ENCODE data around the gene CLEC2A. TPM values are rescaled to one million over a fixed set of nuclear protein-coding genes. Genes with fewer than 3 reads are reported as not detected.

The CLEC2A gene
- polyA plus RNA-seq, 6 donors from 2014 or later: not detected

DNA sequence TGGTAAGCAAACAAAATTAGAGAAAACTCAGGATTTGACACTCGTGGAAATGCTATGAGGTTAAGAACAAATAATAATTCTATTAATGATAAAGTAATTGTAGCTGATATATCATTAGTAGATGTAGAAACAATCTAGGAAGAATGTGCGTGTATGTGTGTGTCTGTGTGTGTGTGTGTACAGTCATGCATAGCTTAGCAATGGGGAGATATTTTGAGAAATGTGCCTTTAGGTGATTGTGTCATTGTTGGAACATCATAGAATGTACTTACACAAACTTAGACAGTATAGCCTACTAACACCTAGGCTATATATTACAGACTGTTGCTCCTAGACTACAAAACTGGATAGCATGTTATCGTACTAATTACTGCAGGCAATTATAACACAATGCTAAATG lies 5.3 kb downstream of the CLEC2A start:
- peaks cover 0 to 6% (median 5%) of the 10 kb centered on the region in 3 donors for H3K4me1 Mint-ChIP-seq
- no peak for ATAC-seq (ENCODE audit: low read depth in 2 of 2)
- no peak overlapping the region for H3K27ac Mint-ChIP-seq
- H3K9me3 Mint-ChIP-seq: no peaks in the 10 kb centered on the region
- DNase-seq: no peak
- H3K36me3 Mint-ChIP-seq: no peaks in the 10 kb centered on the region
- H3K4me3 Mint-ChIP-seq: no peak overlapping the region
- H3K27me3 Mint-ChIP-seq: peaks cover 0 to 4% (median 0%) of the 10 kb centered on the region in 3 donors

DNA sequence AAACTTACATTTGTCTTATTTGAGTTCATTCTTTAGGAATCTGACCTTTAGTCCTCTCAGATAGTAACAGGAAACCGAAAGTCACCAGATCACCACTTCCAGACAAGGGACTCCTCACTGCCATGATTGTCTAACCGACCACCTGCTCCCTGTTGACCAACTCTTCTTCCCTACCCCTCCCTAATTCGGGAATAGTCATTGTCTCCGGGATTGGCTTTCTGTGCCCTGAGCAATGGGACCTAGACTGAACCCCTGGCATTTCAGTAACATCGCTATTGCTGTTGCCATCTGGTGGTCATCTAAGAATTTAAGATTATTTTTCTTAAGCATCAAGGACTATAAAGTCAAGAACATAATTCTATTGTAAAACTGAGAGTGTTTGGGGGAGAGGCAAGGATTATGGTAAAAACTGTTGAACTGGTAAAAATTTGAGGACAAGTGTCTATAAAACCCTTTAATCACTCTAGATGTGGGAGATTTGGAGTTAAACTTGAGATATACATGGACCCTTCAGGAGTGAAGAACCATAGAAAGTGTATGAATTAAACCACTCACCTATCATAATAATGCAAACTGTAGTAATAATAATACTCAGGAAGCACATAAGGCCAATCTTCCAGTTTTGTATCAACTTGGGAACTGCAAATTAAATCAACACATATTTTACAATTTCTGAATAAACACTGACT lies 6.3 kb downstream of the CLEC2A start:
- Mint-ChIP-seq H3K4me1 (peaks cover 0 to 6% (median 5%) of the 10 kb centered on the region in 3 donors), H3K27ac (no peak overlapping the region), H3K36me3 (no peaks in the 10 kb centered on the region), H3K27me3 (peaks cover 1 to 4% (median 2%) of the 10 kb centered on the region in 3 donors), H3K9me3 (no peaks in the 10 kb centered on the region), H3K4me3 (peak overlapping the region in 6 of 8 donors; percentile 23 to 88 (median 64))
- peak; percentile 32 to 44 for ATAC-seq (ENCODE audit: low read depth in 2 of 2)
- peak; percentile 41 for DNase-seq

DNA sequence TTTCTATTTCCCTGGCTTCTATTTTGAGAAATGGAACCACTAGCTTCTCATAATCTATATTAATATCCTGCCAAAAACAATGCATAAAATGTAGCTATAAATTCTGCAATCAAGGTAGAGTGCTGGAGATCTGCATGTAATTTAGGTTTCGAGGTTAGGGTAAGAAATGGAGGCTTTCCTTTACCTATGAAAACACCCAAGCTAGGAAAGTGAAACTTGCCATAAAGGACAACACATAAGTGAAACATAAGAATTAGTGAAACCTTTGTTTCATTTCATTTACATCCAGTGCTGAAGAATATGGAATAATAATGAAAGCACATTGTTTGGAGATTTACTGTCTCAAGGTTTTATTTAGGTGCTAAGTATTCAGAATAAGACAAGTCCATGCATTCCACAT lies 9.7 kb downstream of the CLEC2A start:
- H3K27ac Mint-ChIP-seq: no peak overlapping the region
- H3K27me3 Mint-ChIP-seq: peaks cover 7 to 17% (median 9%) of the 10 kb centered on the region in 3 donors
- no peaks in the 10 kb centered on the region for H3K36me3 Mint-ChIP-seq
- peaks cover 0 to 6% (median 5%) of the 10 kb centered on the region in 3 donors for H3K4me1 Mint-ChIP-seq
- ATAC-seq (ENCODE audit: low read depth in 2 of 2) (no peak), DNase-seq (no peak)
- H3K9me3 Mint-ChIP-seq: no peaks in the 10 kb centered on the region
- no peak overlapping the region for H3K4me3 Mint-ChIP-seq

DNA sequence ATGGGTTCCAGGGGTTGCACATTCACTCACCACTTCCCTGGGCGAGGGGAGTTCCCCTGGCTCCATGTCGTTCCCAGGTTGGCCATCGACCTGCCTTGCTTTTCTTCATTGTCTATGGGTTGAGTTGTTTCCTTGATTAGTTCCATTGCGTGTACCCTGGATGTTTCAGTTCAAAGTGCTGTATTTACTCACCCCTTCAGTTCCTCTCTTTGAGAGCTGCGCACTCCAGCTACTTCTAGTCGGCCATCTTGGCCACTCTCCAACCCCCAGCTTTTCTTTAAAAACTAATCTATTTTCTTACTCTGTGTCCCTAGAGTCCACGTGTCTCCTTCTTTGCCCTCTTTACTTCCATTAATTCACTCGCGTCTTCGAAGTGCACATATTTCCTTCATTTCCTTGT lies 11.7 kb downstream of the CLEC2A start:
- Mint-ChIP-seq H3K4me1 (peaks cover 0 to 3% (median 0%) of the 10 kb centered on the region in 3 donors), H3K9me3 (no peaks in the 10 kb centered on the region), H3K27ac (no peak overlapping the region), H3K36me3 (no peaks in the 10 kb centered on the region), H3K27me3 (peaks cover 5 to 17% (median 9%) of the 10 kb centered on the region in 3 donors), H3K4me3 (no peak overlapping the region)
- no peak for DNase-seq
- no peak for ATAC-seq (ENCODE audit: low read depth in 2 of 2)

DNA sequence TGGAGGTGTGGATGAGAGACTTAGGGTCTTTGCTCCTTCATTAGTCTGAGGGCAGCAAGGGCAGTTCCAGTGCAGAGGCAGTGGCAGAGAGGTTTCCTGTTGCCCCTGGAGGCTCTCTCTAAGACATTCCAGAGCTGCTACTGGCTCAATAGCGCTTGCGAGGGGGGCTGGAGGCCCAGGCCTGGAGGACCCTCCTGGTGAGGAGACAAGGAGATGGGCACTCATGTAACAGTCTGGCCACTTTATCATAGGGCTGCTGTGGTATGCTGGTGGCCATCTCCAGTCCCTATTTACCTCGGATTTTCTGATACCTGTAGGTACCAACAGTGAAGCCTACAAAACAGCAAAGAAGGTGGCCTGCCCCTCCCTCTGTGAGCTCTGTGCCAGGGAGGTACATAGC lies 12.7 kb downstream of the CLEC2A start:
- H3K36me3 Mint-ChIP-seq: no peaks in the 10 kb centered on the region
- no peak overlapping the region for H3K4me3 Mint-ChIP-seq
- H3K9me3 Mint-ChIP-seq: no peaks in the 10 kb centered on the region
- DNase-seq: no peak
- no peak for ATAC-seq (ENCODE audit: low read depth in 2 of 2)
- peak overlapping the region in 1 of 6 donors; percentile 49 for H3K27ac Mint-ChIP-seq
- H3K27me3 Mint-ChIP-seq: peaks cover 7 to 17% (median 12%) of the 10 kb centered on the region in 3 donors
- peaks cover 0 to 3% (median 0%) of the 10 kb centered on the region in 3 donors for H3K4me1 Mint-ChIP-seq

DNA sequence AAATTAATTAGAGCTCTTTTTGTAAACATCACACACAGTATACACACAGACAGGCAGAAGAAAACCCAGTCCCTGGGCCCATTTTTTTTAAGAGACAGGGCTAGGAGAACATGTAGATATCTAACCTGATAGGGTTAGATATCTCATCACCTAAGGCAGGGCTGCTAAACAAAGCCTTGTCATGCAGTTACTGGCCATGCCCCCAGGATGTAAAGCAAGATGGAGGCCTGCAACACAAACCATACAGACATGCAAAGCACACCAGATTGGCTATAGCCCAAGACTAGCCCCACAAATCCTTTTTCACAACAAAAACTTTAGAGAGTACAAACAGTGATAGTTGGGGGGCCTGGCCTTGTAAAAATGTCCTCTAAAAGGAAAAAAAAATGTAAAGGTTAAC lies 20.5 kb downstream of the CLEC2A start:
- Mint-ChIP-seq H3K4me1 (peaks cover 0 to 5% (median 5%) of the 10 kb centered on the region in 3 donors), H3K4me3 (no peak overlapping the region), H3K27me3 (peaks cover 0 to 9% (median 4%) of the 10 kb centered on the region in 3 donors), H3K36me3 (peaks cover 11 to 27% of the 10 kb centered on the region in 2 donors), H3K9me3 (peaks cover 5 to 37% (median 31%) of the 10 kb centered on the region in 7 donors), H3K27ac (no peak overlapping the region)
- DNase-seq (no peak), ATAC-seq (ENCODE audit: low read depth in 2 of 2) (no peak)

DNA sequence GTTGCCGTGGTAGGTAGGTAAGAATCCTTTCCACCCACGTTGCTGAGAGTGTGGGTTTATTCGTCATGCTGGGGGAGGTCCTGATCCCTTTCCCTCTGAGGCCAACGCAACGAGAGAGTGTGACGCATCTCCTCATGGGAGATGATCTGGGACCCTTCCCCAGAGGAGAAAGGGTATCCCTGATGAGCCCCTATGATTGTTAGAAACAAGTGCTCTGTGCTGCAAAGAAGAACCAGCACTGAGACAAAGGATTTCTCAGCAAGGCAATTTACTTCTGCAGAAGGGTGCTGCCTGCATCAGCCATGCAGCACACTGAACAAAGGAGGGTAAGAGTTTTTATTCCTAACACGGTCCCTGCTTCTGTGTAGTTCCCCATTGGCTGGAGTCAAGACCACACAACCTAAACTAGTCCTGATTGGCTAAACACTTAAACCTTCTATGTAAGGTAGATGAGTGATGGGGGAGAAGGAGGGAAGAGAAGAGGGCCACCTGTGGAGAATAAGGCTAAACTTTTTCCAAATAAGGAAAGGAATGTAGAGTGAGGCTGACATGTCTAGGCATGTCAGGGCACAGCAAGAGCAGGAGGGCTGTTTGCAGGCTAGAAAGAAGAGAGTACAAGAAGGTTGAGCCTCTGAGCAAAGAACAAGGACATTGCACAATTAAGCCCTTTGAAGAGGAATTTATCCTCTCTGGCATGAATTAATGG lies 21.3 kb downstream of the CLEC2A start:
- peaks cover 11 to 27% of the 10 kb centered on the region in 2 donors for H3K36me3 Mint-ChIP-seq
- H3K4me1 Mint-ChIP-seq: peaks cover 0 to 7% (median 5%) of the 10 kb centered on the region in 3 donors
- ATAC-seq (ENCODE audit: low read depth in 2 of 2) (no peak), DNase-seq (no peak)
- no peak overlapping the region for H3K27ac Mint-ChIP-seq
- peaks cover 5 to 37% (median 31%) of the 10 kb centered on the region in 7 donors for H3K9me3 Mint-ChIP-seq
- H3K4me3 Mint-ChIP-seq: peak overlapping the region in 1 of 8 donors; percentile 2
- peaks cover 0 to 9% (median 4%) of the 10 kb centered on the region in 3 donors for H3K27me3 Mint-ChIP-seq

DNA sequence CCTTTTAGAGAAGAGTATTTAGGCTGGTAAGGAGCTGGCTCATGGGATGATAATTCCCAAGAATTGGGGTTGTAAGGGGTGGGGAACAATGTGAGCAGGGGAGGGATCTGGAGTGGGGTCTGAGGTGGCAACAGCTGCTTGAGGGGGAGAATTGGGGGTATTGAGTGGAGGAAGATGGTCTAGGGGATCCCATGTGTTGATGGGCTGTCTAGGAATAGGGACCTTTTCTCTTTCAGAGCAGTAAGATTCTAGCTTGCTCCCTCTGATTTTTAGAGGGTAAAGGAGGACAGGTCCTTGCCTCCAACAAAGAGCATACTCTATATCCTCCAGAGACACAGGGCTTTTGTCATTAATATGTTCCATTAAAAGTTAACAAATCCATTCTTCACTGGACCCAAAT lies 22.4 kb downstream of the CLEC2A start:
- Mint-ChIP-seq H3K4me1 (peaks cover 0 to 7% (median 5%) of the 10 kb centered on the region in 3 donors), H3K27me3 (peaks cover 0 to 9% (median 0%) of the 10 kb centered on the region in 3 donors), H3K4me3 (no peak overlapping the region), H3K9me3 (peaks cover 5 to 39% (median 31%) of the 10 kb centered on the region in 7 donors), H3K27ac (no peak overlapping the region), H3K36me3 (peaks cover 11 to 27% of the 10 kb centered on the region in 2 donors)
- no peak for ATAC-seq (ENCODE audit: low read depth in 2 of 2)
- no peak for DNase-seq

DNA sequence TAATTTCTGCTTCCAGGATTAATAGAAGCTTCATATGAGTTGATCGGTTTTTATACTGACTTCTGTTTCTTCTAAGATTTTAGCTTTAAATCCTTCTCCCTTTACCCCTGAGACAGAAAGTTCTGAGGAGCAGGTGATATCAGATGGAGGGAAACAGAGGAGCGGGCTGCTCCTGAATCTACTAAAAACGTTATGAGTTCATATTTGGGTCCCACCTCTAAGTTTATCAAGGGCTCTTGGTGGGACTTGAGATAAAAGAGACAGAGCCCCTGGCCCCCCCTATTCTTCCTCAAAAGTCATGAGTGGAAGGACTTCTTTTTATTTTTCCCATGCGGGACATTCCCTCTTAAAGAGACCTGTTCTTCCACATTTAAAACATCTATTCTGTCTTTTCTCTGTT lies 23.8 kb downstream of the CLEC2A start:
- H3K4me3 Mint-ChIP-seq: no peak overlapping the region
- H3K27me3 Mint-ChIP-seq: no peaks in the 10 kb centered on the region
- no peak for ATAC-seq (ENCODE audit: low read depth in 2 of 2)
- DNase-seq: no peak
- peaks cover 5 to 44% (median 38%) of the 10 kb centered on the region in 7 donors for H3K9me3 Mint-ChIP-seq
- peaks cover 11 to 29% of the 10 kb centered on the region in 2 donors for H3K36me3 Mint-ChIP-seq
- no peak overlapping the region for H3K27ac Mint-ChIP-seq
- H3K4me1 Mint-ChIP-seq: peaks cover 0 to 7% (median 5%) of the 10 kb centered on the region in 3 donors

DNA sequence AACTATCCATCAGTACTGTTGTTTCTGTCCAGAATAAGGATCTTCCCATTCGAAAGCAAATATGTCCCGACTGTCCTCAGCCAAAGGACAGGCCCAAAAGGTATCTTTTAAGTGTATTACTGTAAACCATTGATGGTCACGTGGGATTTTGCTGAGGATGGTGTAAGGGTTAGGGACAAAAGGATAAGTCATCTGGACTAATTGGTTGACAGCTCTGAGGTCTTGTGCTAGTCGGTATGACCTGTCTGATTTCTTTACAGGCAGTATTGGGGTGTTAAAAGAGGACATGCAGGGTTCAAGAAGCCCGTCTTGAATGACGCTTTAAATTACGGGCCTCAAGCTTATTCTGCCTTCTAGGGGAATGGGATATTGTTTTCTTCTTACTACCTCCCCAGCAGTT lies 24.4 kb downstream of the CLEC2A start:
- no peak overlapping the region for H3K27ac Mint-ChIP-seq
- H3K4me3 Mint-ChIP-seq: no peak overlapping the region
- H3K9me3 Mint-ChIP-seq: peaks cover 7 to 48% (median 42%) of the 10 kb centered on the region in 7 donors
- DNase-seq (no peak), ATAC-seq (ENCODE audit: low read depth in 2 of 2) (no peak)
- H3K27me3 Mint-ChIP-seq: no peaks in the 10 kb centered on the region
- H3K36me3 Mint-ChIP-seq: peaks cover 17 to 31% of the 10 kb centered on the region in 2 donors
- peaks cover 0 to 7% (median 5%) of the 10 kb centered on the region in 3 donors for H3K4me1 Mint-ChIP-seq

DNA sequence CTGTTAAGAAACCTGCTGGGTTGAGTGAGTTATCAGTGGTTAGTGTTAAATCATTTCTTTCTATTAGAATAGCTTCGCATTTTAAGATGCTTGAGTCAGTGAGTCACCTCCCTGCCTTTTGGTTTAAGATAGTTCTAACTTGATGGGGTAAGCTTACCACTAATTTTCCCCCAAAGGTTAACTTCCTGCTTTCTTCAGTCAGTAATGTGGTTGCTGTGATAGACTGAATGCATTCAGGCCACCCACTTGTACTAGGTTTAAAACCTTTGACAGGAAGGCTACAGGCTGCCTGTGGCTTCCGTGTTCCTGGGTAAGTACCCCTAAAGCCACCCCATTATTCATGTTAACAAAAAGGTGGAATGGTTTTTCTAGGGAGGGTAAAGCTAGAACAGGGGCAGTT lies 25.3 kb downstream of the CLEC2A start:
- Mint-ChIP-seq H3K9me3 (peaks cover 10 to 51% (median 41%) of the 10 kb centered on the region in 7 donors), H3K27ac (peak overlapping the region in 2 of 6 donors; percentile 6 to 30), H3K4me3 (no peak overlapping the region), H3K27me3 (no peaks in the 10 kb centered on the region), H3K4me1 (peaks cover 0 to 7% (median 5%) of the 10 kb centered on the region in 3 donors), H3K36me3 (peaks cover 20 to 29% of the 10 kb centered on the region in 2 donors)
- ATAC-seq (ENCODE audit: low read depth in 2 of 2) (peak; percentile 18 to 46), DNase-seq (peak; percentile 3)

DNA sequence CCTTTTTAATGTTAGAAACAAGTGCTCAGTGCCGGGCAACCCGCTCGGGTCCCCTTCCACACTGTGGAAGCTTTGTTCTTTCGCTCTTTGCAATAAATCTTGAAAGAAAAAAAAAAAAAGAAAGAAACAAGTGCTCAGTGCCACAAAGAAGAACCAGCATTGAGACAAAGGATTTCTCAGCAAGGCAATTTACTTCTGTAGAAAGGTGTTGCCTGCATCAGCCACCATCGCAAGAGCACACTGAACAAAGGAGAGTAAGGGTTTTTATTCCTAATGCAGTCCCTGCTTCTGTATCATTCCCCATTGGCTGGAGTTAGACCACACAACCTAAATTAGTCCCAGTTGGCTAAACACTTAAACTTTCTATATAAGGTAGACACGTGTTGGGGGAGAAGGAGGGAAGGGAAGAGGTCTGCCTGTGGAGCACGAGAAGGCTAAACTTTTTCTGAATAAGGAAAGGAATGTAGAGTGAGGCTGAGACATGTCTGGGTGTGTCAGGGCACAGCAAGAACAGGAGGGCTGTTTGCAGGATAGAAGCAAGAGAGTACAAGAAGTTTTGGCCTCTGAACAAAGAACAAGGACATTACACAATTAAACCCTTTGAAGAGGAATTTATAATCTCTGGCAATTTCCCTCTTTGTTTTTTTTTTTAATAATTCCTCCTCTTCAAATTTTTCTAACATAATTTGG lies 29.5 kb downstream of the CLEC2A start:
- no peak for ATAC-seq (ENCODE audit: low read depth in 2 of 2)
- no peak for DNase-seq
- Mint-ChIP-seq H3K4me1 (peaks cover 0 to 7% (median 5%) of the 10 kb centered on the region in 3 donors), H3K27me3 (peaks cover 0 to 16% (median 9%) of the 10 kb centered on the region in 3 donors), H3K4me3 (no peak overlapping the region), H3K9me3 (peaks cover 4 to 35% (median 19%) of the 10 kb centered on the region in 7 donors), H3K27ac (no peak overlapping the region), H3K36me3 (peaks cover 11 to 12% of the 10 kb centered on the region in 2 donors)

DNA sequence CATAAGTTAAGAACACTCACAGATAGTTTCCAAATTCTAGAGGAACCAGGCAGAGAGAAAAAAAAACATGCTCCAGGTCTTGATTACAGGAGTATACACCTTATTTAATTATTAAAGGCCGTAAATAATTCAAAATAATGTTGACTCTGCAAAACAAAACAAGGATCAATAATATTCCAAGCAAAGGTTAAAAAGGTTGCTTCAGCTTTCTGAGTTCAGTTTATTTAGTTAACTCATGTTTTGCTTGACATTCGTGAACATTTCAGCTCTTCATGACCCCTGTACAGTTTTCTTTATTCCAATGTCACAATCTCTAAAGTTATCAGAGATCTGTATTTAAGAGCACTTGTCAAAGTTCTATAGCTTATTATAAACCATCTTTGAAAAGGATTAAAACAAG lies 31.2 kb downstream of the CLEC2A start:
- Mint-ChIP-seq H3K27me3 (peaks cover 0 to 16% (median 9%) of the 10 kb centered on the region in 3 donors), H3K4me3 (no peak overlapping the region), H3K36me3 (peaks cover 11 to 12% of the 10 kb centered on the region in 2 donors), H3K27ac (no peak overlapping the region), H3K4me1 (no peaks in the 10 kb centered on the region), H3K9me3 (peaks cover 4 to 35% (median 19%) of the 10 kb centered on the region in 7 donors)
- DNase-seq (no peak), ATAC-seq (ENCODE audit: low read depth in 2 of 2) (no peak)

All from naive B cell (primary cell).